Esophagus muscularis mucosa (tissue), 4 donors: Measurements from ENCODE around the gene MRPL43. TPM values are rescaled to one million over a fixed set of nuclear protein-coding genes. Genes with fewer than 3 reads are reported as not detected.

ENCODE experiments used
- DNase-seq: peaks from one replicate; pipeline ENCODE4 v3.0.0-alpha.2; 2017; ENCODE audit errors: extremely low spot score
- H3K27ac ChIP-seq, 4 donors: fragments of 200-600 bp; sonication (generic); replicated peaks in 1 of 4; 1 replicate in 3 of 4; 2 replicates in 1 of 4; pipeline ENCODE4 v1.5.1; 2016 to 2019; ENCODE audit warnings: mild to moderate bottlenecking in 1 of 4
- H3K27me3 ChIP-seq, 4 donors: fragments of 200-600 bp; sonication (generic); one replicate each; pipeline versions ENCODE4 v1.5.1 to v1.6.0; 2016 to 2019
- H3K36me3 ChIP-seq, 4 donors: fragments of 200-600 bp; sonication (generic); one replicate each; pipeline ENCODE4 v1.5.1; 2016 to 2019
- H3K4me1 ChIP-seq, 4 donors: fragments of 200-600 bp; sonication (generic); one replicate each; pipeline ENCODE4 v1.5.1; 2016 to 2019
- H3K4me3 ChIP-seq, 4 donors: fragments of 200-600 bp; sonication (generic); 1 replicate in 2 of 4; 2 replicates in 2 of 4; pipeline ENCODE4 v1.5.1; 2016 to 2019; ENCODE audit warnings: mild to moderate bottlenecking in 4 of 4, moderate library complexity in 1 of 4
- H3K9me3 ChIP-seq, 4 donors: fragments of 200-600 bp; sonication (generic); 1 replicate in 3 of 4; 2 replicates in 1 of 4; pipeline ENCODE4 v1.5.1; 2016 to 2019
- EP300 ChIP-seq: sonication (generic); formaldehyde crosslinking; IDR thresholded peaks from one replicate; pipeline ENCODE4 v1.6.1; 2017; ENCODE audit warnings: antibody characterized with exemption
- POLR2A ChIP-seq: fragments of 450-650 bp; IDR thresholded peaks from one replicate; pipeline ENCODE4 v1.6.1; 2017; ENCODE audit warnings: antibody characterized with exemption, moderate library complexity, mild to moderate bottlenecking, low read depth
- POLR2AphosphoS5 ChIP-seq, 2 donors: sonication (generic); formaldehyde crosslinking; IDR thresholded peaks; one replicate each; pipeline ENCODE4 v1.6.1; 2017; ENCODE audit warnings: antibody characterized with exemption in 2 of 2
- WGBS: methylation state at CpG from one replicate; pipeline ENCODE4 v1.1.5; 2018; 5-methylcytosine and 5-hydroxymethylcytosine counted together
- intact Hi-C: fragments of 100-400 bp; cut with DNase I; formaldehyde crosslinking; loops from one replicate; pipeline ENCODE4 v1.15.1; 2023
- total RNA-seq, 4 donors: library from RNA; depleted of rRNA; stranded (reverse); fragments of >200 nt; gene quantifications; one replicate each; pipeline versions ENCODE4 v1.1.0 to v1.2.1, GENCODE V29; 2016
- TF ChIP-seq, protein P1 (sequence below), 3 experiments: fragments of 200-600 bp in 2 of 3; fragments of 450-650 bp in 1 of 3; sonication (generic) in 2 of 3; IDR thresholded peaks; one replicate each; pipeline ENCODE4 v1.5.1; 2017 to 2019; ENCODE audit warnings: antibody characterized with exemption in 3 of 3, mild to moderate bottlenecking in 2 of 3, moderate library complexity in 1 of 3

The MRPL43 gene
- total RNA-seq, 4 donors from 2014 or later = 54.4 to 98.8 (median 82.4) TPM

- Histone ChIP-seq H3K4me3 (no peak overlapping the region), H3K27ac (no peak overlapping the region), H3K36me3 (no peaks in the 10 kb centered on the region), H3K27me3 (peaks cover 0 to 37% (median 3%) of the 10 kb centered on the region in 4 donors), H3K4me1 (peaks cover 32 to 44% (median 42%) of the 10 kb centered on the region in 4 donors), H3K9me3 (no peaks in the 10 kb centered on the region)
- no peak for DNase-seq
- TF ChIP-seq EP300 (no peak), POLR2AphosphoS5 (IDR thresholded peaks at IDR 0.05) (peak in 1 of 2 donors; percentile 15), POLR2A (no peak)
- TF ChIP-seq, protein P1, sequence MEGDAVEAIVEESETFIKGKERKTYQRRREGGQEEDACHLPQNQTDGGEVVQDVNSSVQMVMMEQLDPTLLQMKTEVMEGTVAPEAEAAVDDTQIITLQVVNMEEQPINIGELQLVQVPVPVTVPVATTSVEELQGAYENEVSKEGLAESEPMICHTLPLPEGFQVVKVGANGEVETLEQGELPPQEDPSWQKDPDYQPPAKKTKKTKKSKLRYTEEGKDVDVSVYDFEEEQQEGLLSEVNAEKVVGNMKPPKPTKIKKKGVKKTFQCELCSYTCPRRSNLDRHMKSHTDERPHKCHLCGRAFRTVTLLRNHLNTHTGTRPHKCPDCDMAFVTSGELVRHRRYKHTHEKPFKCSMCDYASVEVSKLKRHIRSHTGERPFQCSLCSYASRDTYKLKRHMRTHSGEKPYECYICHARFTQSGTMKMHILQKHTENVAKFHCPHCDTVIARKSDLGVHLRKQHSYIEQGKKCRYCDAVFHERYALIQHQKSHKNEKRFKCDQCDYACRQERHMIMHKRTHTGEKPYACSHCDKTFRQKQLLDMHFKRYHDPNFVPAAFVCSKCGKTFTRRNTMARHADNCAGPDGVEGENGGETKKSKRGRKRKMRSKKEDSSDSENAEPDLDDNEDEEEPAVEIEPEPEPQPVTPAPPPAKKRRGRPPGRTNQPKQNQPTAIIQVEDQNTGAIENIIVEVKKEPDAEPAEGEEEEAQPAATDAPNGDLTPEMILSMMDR (IDR thresholded peaks at IDR 0.05) = peak in 2 of 3 experiments; percentile 89 to 98
- intact Hi-C loops = loop anchor here (10.0 kb wide), 1 partner anchor 50 kb away; the partner anchor contains the start of gene SEMA4G
- 17% methylated on average over 10 of the region's 11 CpGs for WGBS
Measured at GRCh38 chr10:101014230-101014884, 27.1 kb upstream of the MRPL43 start.

GRCh38 chr10:101013365-101013825 is 26.1 kb upstream of the MRPL43 start:
- H3K9me3 ChIP-seq = no peaks in the 10 kb centered on the region
- peaks cover 28 to 45% (median 40%) of the 10 kb centered on the region in 4 donors for H3K4me1 ChIP-seq
- 52% methylated on average over 9 of the region's 9 CpGs for WGBS
- peaks cover 0 to 28% (median under 1%) of the 10 kb centered on the region in 4 donors for H3K27me3 ChIP-seq
- no peak for DNase-seq
- peak overlapping the region; percentile 42 to 72 (median 58) for H3K27ac ChIP-seq
- H3K4me3 ChIP-seq = peak overlapping the region in 1 of 4 donors; percentile 5
- no peaks in the 10 kb centered on the region for H3K36me3 ChIP-seq
- intact Hi-C loops = loop anchor here (2.0 to 10.0 kb wide), 2 partner anchors 17 to 49 kb away; partner anchors contain the start of gene SEMA4G
- TF ChIP-seq POLR2A (no peak), EP300 (no peak), POLR2AphosphoS5 (IDR thresholded peaks at IDR 0.05) (no peak)
- TF ChIP-seq, protein P1 (IDR thresholded peaks at IDR 0.05) = no peak

GRCh38 chr10:101012525-101013364 is 25.4 kb upstream of the MRPL43 start:
- no peak for DNase-seq
- H3K4me3 ChIP-seq = peak overlapping the region in 1 of 4 donors; percentile 5
- H3K9me3 ChIP-seq = no peaks in the 10 kb centered on the region
- H3K27ac ChIP-seq = peak overlapping the region; percentile 42 to 72 (median 58)
- TF ChIP-seq POLR2AphosphoS5 (IDR thresholded peaks at IDR 0.05) (peak; percentile 69 to 80), EP300 (no peak)
- TF ChIP-seq, protein P1 (IDR thresholded peaks at IDR 0.05) = peak; percentile 88 to 94 (median 90)
- no peaks in the 10 kb centered on the region for H3K36me3 ChIP-seq
- peaks cover 32 to 47% (median 45%) of the 10 kb centered on the region in 4 donors for H3K4me1 ChIP-seq
- intact Hi-C loops = loop anchor here (2.0 to 10.0 kb wide), 2 partner anchors 16 to 48 kb away; partner anchors contain the start of gene SEMA4G
- 16% methylated on average over 14 of the region's 14 CpGs for WGBS
- H3K27me3 ChIP-seq = peaks cover 0 to 22% (median 0%) of the 10 kb centered on the region in 4 donors

DNA sequence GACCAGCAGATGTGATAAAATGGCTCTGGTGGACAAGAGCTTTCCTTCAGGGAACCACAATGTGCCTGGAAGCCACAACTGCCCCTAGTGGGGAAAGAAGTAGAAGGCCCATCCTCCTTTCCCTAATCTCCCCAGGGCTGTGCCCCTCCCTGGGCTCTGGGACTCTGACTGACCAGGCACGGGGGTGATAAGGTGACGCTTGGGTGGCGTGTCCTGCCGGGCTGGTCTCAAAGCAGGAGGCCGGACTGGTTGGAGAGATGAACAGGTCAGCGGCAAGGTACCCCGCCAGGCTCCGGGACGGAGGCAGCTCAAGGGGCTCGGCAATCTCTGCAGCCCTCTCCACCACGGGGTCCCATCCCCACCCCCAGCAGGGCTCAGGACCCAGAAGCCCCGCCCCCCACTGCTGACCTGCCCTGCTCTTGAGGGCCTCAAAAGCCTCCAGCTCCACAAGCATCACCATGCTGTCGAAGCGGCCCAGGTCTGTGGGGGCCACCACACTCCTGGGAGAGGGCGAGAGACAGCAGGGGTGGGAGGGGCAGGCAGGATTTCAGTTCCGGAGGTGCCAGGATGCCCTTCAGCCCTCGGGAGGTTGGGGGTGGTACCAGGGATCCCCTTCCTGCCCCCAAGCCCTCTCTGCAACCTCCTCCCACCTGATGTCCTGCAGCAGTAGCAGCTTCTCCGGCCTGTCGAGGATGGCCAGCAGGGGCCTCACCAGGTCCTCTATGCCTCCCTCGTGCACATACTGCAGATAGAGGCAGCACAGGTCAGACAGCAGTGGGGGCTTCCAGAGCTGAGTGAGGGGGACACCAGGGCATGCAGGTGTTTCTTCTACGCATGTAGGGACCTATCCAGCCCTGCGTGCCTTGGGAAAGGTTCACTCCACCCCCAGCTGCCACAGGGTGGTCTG is 24.5 kb upstream of the MRPL43 start:
- intact Hi-C loops = loop anchor here (2.0 to 10.0 kb wide), 2 partner anchors 15 to 47 kb away; partner anchors contain the start of gene SEMA4G
- H3K36me3 ChIP-seq = peaks cover 0 to 8% (median 8%) of the 10 kb centered on the region in 4 donors
- H3K4me1 ChIP-seq = peaks cover 40 to 57% (median 55%) of the 10 kb centered on the region in 4 donors
- H3K27me3 ChIP-seq = peaks cover 0 to 14% (median 0%) of the 10 kb centered on the region in 4 donors
- H3K4me3 ChIP-seq = no peak overlapping the region
- WGBS = 74% methylated on average over 9 of the region's 22 CpGs
- DNase-seq = no peak
- no peaks in the 10 kb centered on the region for H3K9me3 ChIP-seq
- TF ChIP-seq, protein P1 (IDR thresholded peaks at IDR 0.05) = peak in 2 of 3 experiments; percentile 8 to 12
- no peak for TF ChIP-seq POLR2AphosphoS5 (IDR thresholded peaks at IDR 0.05)
- H3K27ac ChIP-seq = peak overlapping the region in 3 of 4 donors; percentile 42 to 72 (median 56)
